GM21576 (cell line): Measurements from ENCODE around the gene FKBP5.
A peak's percentile ranks its signal among the peaks of the same experiment; 100 is the strongest.
"Not testable (repeated sequence)": the region's sequence is repeated elsewhere in the genome, so short reads cannot be mapped to it uniquely, and the experiment has no call there.

ENCODE experiments used
- ATAC-seq: cut with Tn5 transposase; IDR thresholded peaks from one replicate; pipeline ENCODE4 v1.9.1; 2021; ENCODE audit warnings: mild to moderate bottlenecking, moderate library complexity; ENCODE audit not compliant: unreplicated experiment

FKBP5 gene

DNA sequence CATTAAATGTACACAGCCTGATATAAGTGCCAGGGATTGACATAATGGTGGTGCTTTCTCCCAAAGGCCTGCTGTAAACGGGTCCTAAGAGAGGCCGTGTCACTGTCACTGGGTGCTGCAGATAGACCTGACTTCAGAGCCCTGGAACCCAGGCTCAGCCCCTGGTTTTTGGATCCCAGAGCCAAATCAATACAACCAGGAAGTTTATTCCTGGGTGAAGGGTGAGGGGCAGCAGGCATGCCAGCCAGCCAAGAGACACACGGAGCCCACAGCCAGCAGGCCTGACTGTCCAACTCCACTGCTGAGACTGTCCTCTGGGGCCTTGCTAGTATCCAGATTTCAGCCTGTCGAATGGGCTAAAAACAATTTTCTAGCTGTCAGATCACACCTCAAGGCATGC is 35.3 kb upstream of the FKBP5 start:
- ATAC-seq = no peak

DNA sequence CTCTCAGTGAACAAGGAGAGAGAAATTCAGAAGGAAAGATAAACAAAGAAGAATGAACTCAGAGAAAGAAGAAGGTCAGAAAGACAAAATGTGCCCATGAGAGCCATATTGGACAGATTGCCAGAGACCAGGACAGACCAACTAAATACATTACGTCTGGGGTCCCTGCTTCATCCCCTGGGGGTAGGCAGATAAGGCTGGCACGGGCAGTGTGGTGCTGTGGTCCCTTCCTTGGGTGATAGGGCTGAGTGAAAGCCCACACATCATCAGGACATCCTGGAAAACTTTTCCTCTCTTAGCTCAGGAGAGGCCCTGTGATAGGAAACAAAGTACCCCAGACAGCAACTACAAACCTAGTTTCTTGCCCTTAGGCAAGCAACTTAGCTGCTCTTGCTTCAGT is 34.9 kb upstream of the FKBP5 start:
- ATAC-seq = no peak

- no peak for ATAC-seq
Measured at GRCh38 chr6:35722121-35722761, 33.5 kb upstream of the FKBP5 start.

DNA sequence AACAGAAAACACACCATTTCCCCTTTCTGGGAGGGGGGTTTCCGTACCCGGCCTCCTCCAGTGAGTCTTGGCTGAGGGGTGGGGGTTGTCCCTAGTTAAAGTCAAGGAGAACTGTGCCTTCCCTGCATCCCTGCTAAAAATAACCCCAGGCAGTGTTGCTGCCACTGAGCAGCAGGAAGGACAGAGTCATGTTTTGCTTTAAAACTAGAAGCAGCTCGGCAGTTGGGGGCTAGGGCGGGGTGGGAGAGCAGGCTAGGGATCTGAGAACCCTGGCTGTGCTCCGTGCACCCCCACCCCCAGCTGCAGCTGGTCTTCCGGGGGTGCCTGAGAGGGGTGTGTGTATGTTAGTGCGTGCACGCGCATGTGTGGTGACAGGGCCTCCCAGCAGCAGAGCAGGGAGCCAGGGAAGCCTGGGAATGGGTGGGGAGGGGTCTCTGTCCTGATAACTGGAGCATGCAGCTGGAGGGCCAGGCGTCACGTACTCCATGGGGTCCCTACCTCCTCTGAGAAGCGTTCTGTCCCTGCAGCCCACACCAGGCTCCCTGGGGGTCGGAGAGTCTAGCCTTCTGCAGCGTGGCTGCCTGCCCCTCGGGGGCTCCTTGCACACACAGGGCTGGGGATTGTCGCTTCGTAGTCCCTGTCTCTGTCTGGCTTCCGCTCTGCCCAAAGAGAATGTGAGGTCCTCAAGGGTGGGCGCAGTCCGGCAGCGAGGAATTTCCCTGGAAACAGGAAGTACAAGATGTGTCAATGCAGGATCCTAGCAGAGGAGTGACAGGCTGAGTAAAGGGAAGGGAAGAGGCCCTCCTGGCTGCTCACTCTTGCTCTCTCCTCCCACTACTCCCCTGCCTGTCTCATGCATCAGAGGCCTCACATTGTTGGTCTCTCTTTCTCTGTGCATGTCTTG is 31.4 kb upstream of the FKBP5 start:
- peak; percentile 51 for ATAC-seq

- ATAC-seq = no peak
Measured at GRCh38 chr6:35719404-35719829, 30.7 kb upstream of the FKBP5 start.

DNA sequence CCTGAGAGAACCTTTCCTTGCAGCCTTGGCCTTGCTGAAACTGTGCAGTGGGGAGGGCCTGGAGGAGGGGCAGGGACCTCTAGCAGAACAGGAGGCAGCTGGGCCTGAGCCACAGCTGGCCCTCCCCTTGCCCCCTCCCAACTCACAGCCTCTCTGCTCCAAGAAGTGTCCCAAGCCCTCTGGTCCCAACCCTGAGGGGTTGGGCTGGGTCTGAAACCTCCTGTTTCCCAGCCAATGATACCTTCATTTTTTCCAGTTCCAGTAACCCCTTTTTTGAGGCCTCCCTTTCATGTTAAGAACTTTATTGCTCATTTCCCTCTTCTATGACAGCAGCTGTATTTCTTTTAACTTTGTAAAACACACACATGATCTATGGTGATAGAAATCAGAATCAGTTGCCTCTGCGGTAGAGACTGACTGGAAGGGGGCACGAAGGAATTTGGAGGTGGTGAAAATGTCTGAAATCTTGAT is 30.2 kb upstream of the FKBP5 start:
- ATAC-seq = no peak

DNA sequence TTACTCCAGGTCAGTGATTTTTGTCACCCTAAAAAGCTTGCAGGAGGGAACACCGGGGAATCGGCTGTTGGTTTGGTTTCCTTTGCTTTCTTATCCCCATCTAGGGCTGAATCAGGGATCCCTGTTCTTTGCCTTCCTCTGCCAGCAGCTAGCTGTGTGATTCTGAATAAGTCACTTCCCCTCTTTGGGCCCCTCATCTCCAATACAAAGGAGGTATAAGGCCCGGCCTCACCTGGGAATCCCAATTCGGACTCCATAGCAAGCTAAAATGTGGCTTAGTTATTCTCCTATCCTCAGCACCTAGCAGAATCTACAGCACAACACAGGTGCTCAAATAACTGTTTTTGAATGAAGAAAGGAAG is 29.6 kb upstream of the FKBP5 start:
- no peak for ATAC-seq

DNA sequence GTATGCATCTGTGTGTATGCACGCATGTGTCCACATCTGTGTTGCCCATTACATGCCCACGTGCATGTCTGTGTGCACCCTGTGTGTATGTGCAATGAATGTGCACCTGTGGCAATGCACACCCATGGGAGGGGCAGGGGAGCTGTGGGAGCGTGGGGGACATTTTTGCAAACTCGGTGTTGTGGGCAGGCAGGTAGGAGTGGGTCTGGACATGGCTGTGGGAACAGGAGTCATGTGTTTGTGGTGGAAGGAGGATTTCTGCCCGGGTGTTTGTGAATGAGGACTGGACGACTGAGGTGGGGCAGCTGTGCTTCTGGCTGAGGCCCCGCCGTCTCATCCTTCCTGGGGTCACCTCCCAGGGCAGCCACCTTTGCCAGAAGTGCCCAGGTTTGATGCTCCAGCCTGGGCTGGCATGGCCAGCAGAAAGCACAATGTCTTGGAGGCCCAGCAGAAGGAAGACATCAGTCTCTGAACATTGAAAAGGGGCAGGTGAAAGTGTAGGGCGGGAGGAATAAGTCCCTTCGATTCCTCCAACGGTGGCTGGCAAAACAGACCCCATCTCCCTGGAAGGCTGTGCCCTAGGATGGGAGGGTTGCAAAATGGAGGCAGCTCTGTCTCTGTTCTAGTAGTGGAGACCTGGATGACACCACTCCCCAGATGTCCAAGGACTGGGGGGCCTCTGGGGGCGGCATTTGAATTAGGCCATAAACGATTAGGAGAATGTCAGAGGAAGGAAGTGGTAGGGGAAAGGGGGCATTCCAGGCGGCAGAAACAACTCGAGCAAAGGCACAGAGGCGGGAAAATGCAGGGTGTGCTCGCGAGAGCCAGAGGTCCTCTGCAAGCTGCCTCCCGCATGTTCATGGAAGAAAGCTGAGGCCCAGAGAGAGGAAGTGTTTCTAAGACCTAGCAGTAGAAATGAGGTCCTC is 29.0 kb upstream of the FKBP5 start:
- ATAC-seq = no peak

DNA sequence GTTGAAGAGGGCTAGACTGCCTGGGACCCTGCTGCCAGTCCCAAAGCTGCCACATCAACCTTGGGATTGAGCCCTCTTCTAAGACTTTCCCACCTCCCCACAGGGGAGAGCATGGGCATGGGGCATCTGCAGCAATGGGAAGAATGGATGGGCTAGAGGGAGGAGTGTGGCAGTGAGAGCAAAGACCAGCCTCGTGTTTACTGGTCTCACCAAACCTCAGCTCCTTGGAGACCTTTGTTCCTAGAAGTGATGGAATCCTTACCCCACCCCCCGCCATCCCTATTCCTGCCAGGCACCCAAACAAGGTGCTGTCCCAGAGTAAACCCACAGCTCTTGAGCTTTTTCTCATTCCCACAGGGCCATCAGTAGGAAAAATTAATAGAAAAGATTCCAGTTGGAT is 28.1 kb upstream of the FKBP5 start:
- no peak for ATAC-seq

- ATAC-seq = no peak
Measured at GRCh38 chr6:35713006-35713767, 24.5 kb upstream of the FKBP5 start.

- no peak for ATAC-seq
Measured at GRCh38 chr6:35711731-35712130, 23.0 kb upstream of the FKBP5 start.

DNA sequence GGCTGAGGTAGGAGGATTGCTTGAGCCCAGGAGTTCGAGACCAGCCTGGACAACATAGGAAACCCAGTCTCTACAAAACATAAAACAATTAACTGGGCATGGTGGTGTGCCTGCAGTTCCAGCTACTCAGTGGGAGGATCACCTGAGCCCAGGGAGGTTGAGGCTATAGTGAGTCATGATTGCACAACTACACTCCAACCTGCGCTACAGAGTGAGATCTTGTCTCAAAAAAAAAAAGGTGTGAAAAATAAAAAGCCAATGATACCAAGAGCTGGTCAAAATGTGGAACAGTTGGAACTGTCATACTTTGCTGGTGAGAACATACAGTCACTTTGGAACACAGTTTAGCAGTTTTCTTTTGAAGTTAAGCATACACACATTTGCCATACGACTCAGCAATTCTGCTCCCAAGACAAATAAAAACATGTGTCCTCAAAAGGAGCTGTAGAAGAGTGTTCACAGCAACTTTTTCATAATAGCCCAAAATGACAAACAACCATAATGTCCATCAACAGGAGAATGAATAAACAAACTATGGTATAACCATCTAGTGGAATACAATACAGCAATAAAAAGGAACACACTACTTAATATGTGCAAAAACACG is 21.6 kb upstream of the FKBP5 start:
- no peak for ATAC-seq

GRCh38 chr6:35708585-35708984 is 19.9 kb upstream of the FKBP5 start:
- ATAC-seq = no peak

GRCh38 chr6:35707714-35708407 is 19.1 kb upstream of the FKBP5 start:
- no peak for ATAC-seq

DNA sequence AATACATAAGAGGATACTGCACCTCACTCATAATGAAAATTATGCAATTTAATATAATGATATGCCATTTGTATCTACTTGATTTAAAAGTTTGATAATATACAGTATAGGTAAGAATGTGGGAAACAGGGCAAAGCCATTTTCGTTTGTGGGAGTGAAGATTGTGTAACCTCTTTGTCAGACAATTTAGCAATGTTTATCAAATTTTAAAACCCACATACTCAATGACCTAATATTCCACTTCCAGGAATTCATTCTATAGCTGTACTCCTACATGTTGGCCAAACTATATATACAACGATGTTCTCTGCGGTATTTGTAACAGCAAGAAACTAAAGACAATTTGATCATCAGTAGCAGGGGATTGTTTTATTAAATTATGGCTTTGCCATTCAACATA is 17.8 kb upstream of the FKBP5 start:
- no peak for ATAC-seq

GRCh38 chr6:35703554-35703953 is 14.8 kb upstream of the FKBP5 start:
- ATAC-seq = no peak

DNA sequence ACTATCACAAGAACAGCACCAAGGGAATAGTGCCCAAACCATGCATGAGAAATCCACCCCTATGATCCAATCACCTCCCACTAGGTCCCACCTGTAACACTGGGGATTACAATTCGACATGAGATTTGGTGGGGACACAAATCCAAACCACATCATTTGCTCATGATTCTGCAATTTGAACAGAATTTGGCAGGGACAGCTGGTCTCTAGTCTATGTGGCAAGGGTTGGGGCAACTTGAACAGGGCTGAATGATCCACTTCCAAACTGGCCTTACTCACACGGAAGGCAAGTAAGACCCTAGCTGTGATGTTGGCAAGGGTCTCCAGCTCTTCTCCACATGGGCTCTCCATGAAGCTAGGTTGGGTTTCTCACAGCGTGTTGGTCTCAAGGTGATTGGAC is 10.1 kb upstream of the FKBP5 start:
- ATAC-seq = no peak

DNA sequence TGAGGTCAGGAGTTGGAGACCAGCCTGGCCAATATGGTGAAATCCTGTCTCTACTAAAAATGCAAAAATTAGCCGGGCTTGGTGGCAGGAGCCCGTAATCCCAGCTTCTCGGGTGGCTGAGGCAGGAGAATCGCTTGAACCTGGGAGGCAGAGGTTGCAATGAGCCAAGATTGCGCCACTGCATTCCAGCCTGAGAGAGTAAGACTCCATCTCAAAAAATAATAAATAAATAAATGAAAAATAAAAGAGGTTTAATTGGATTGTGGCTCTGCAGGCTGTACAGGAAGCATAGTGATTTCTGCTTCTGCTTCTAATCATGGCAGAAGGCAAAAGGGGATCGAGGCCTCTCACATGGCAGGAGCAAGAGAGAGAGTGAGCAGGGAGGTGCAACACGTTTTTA is 9.7 kb upstream of the FKBP5 start:
- not testable (repeated sequence) for ATAC-seq

GRCh38 chr6:35694462-35694861 is 5.7 kb upstream of the FKBP5 start:
- ATAC-seq = no peak
